ENCODE results near the gene SORL1-AS1.

Gene SORL1-AS1

GRCh38 chr11:121389651-121390050 lies 63.1 kb downstream of the SORL1-AS1 start:
- no peak for DNase-seq

Measured in fibroblast of skin of back (primary cell).